KOPT-K1 (cell line): ENCODE results near the gene STK39.

Experiments
- H3K27ac ChIP-seq: fragments of 200-600 bp; sonication (generic); 2 replicates; pipeline ENCODE4 v1.5.1; 2016; ENCODE audit warnings: antibody characterized with exemption, mild to moderate bottlenecking, low read depth, low read length; ENCODE audit not compliant: poor library complexity, severe bottlenecking
- H3K36me3 ChIP-seq: fragments of 200-600 bp; sonication (generic); 2 replicates; pipeline ENCODE4 v1.5.1; 2017; ENCODE audit warnings: antibody characterized with exemption, mild to moderate bottlenecking, low read length, moderate library complexity; ENCODE audit not compliant: insufficient read depth
- H3K9me3 ChIP-seq: fragments of 200-600 bp; sonication (generic); 2 replicates; pipeline ENCODE4 v1.5.1; 2017; ENCODE audit warnings: antibody characterized with exemption, low read length, mild to moderate bottlenecking; ENCODE audit not compliant: insufficient read depth, poor library complexity, severe bottlenecking

The STK39 gene

GRCh38 chr2:168171059-168171762 lies 76.2 kb downstream of the STK39 start:
- Histone ChIP-seq H3K27ac (no peak overlapping the region), H3K9me3 (no peaks in the 10 kb centered on the region)

GRCh38 chr2:168169097-168169745 lies 78.2 kb downstream of the STK39 start:
- no peaks in the 10 kb centered on the region for H3K9me3 ChIP-seq
- no peak overlapping the region for H3K27ac ChIP-seq
- peaks cover 23% of the 10 kb centered on the region for H3K36me3 ChIP-seq

More at GRCh38 chr2:168171059-168171762, 76.2 kb downstream of the STK39 start:
- H3K36me3 ChIP-seq = peaks cover 11% of the 10 kb centered on the region; the same call in 1 of the 2 replicates

DNA sequence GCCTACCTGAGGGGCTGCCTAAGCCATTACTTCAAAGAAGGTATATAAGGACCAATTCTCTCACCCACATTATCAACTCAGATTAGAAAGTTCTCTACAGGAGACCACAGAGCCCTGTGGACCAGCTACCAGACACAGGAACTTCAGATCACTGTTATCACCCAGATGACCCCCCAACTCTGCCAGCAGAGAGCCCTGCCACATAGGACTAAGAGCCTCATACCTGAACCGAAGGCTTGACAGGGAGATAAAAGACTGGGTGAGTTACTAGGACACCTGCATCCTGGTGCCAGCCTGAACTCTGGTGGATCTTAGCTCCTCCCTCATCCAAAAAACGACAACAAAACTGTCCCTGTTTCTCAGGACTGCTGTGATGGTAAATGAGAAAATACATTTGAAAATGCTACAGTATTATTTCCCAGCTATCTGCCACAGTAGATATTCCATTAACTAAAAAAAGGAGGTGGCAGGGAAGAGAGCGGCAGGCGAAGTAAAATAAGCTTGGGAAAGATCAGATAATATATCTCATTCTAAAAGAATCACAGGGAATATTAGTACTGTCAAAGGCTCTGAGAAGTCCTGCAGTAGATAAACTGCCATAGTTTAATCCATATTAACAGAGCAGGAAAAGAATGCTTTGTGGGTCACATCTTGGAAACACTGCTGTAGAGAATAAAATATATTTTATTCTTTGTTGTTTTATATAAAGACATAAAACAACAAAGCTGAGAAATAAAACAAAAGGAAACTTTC lies 79.7 kb downstream of the STK39 start:
- H3K9me3 ChIP-seq = no peaks in the 10 kb centered on the region
- no peak overlapping the region for H3K27ac ChIP-seq
- H3K36me3 ChIP-seq = peaks cover 32% of the 10 kb centered on the region

DNA sequence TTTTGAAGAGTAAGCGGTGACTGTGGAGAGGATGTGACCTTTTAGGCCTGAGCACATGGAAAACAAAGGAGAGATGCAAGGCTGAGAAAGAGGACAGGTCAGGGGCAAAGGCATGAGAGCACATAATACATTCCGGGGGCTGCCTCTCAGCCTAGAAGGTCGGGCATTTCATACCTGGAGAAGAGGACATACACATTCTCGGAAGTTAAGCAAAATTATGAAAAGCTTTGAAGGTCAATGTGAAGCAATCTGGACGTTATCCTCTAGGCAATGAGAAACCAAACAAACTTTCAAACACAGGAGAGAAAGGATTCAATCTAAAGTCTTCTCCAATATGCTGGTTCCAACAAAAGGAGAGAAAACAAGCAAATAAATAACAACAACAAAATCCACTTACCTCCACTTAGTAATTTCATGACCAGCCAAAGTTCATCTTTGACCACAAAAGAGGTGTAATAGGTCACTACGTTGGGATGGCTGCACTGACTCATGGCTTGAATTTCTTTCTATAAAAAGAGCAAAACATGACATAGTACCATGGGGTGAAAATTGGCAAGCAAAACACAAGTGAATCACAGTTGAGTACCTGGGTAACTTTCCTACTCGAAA lies 80.4 kb downstream of the STK39 start:
- Histone ChIP-seq H3K27ac (no peak overlapping the region), H3K9me3 (no peaks in the 10 kb centered on the region), H3K36me3 (peaks cover 32% of the 10 kb centered on the region)

GRCh38 chr2:168165985-168166901 lies 81.2 kb downstream of the STK39 start:
- H3K27ac ChIP-seq = no peak overlapping the region
- H3K9me3 ChIP-seq = no peaks in the 10 kb centered on the region
- H3K36me3 ChIP-seq = peaks cover 38% of the 10 kb centered on the region

DNA sequence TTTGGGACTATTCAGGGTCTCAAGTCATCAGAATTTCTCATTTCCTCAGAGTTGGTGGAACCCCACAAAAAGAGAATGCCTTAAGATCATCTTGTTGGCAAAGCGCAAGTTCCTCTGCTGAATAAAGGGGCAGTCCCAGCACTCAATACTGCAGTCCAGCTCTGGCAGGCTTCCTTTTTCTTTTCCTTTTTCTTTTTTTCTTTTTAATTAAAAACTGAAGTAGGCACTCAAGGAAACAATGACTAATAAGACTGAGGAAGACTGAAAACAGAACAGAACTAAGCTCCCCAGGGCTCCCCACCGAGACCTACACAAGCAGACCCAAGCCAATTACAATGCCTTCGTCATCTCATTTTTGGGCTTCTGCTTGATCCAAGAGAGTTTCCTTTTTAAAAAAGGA lies 82.0 kb downstream of the STK39 start:
- H3K36me3 ChIP-seq = peaks cover 47% of the 10 kb centered on the region
- H3K9me3 ChIP-seq = no peaks in the 10 kb centered on the region
- H3K27ac ChIP-seq = no peak overlapping the region

GRCh38 chr2:168160897-168161296 lies 86.5 kb downstream of the STK39 start:
- peaks cover 56% of the 10 kb centered on the region for H3K36me3 ChIP-seq
- H3K27ac ChIP-seq = no peak overlapping the region
- no peaks in the 10 kb centered on the region for H3K9me3 ChIP-seq

GRCh38 chr2:168159754-168160585 lies 87.4 kb downstream of the STK39 start:
- peaks cover 49% of the 10 kb centered on the region for H3K36me3 ChIP-seq
- H3K27ac ChIP-seq = no peak overlapping the region
- H3K9me3 ChIP-seq = no peaks in the 10 kb centered on the region

- no peak overlapping the region for H3K27ac ChIP-seq
- peaks cover 45% of the 10 kb centered on the region for H3K36me3 ChIP-seq
- no peaks in the 10 kb centered on the region for H3K9me3 ChIP-seq
Measured at GRCh38 chr2:168158586-168158985, 88.8 kb downstream of the STK39 start.

GRCh38 chr2:168157926-168158325 lies 89.5 kb downstream of the STK39 start:
- H3K27ac ChIP-seq = no peak overlapping the region
- no peaks in the 10 kb centered on the region for H3K9me3 ChIP-seq
- H3K36me3 ChIP-seq = peaks cover 40% of the 10 kb centered on the region

- no peaks in the 10 kb centered on the region for H3K9me3 ChIP-seq
- H3K36me3 ChIP-seq = peaks cover 40% of the 10 kb centered on the region
- peak overlapping the region; percentile 20 for H3K27ac ChIP-seq
Measured at GRCh38 chr2:168157070-168157469, 90.3 kb downstream of the STK39 start.

DNA sequence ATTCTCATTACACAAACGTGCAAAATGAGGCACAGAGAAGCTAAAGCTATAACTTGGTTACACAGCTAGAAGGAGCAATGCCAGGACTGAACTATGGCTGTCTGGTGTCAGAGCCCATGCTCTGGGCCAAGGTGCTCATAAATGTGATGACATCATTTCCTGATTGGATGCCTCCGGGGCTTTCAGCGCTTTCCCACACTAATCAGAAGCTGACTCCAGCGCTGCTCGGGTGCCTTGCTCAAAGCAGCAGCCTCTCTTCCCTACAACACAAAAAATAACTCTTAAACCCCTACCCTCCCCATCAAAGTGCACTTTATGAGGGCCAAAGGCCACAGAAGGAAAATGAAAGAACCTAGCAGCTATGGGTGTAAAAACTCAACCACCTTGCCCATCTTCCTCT lies 90.7 kb downstream of the STK39 start:
- H3K27ac ChIP-seq = peak overlapping the region; percentile 20
- no peaks in the 10 kb centered on the region for H3K9me3 ChIP-seq
- peaks cover 37% of the 10 kb centered on the region for H3K36me3 ChIP-seq

GRCh38 chr2:168155680-168156079 lies 91.7 kb downstream of the STK39 start:
- Histone ChIP-seq H3K9me3 (no peaks in the 10 kb centered on the region), H3K27ac (no peak overlapping the region), H3K36me3 (peaks cover 28% of the 10 kb centered on the region)
